Mesenchymal stem cell (in vitro differentiated cells and primary cell): ENCODE data around the gene SLC4A11.

ENCODE experiments used
- DNase-seq: peaks from one replicate; pipeline ENCODE4 v3.0.0-alpha.2; 2013
- H2AFZ ChIP-seq: one replicate; pipeline ENCODE4 v1.6.1; 2013; ENCODE audit warnings: low read depth, mild to moderate bottlenecking, control low read depth, inconsistent platforms, low read length, moderate library complexity
- H2AK5ac ChIP-seq: 2 replicates; pipeline ENCODE4 v1.6.1; 2013; ENCODE audit warnings: low read length, moderate library complexity, mild to moderate bottlenecking, inconsistent platforms; ENCODE audit not compliant: severe bottlenecking
- H2BK120ac ChIP-seq: one replicate; pipeline ENCODE4 v1.6.1; 2013; ENCODE audit warnings: low read depth, mild to moderate bottlenecking, inconsistent platforms, low read length, moderate library complexity
- H2BK12ac ChIP-seq, 2 experiments: one replicate each; pipeline ENCODE4 v1.6.1; 2013; ENCODE audit warnings: inconsistent platforms in 2 of 2, low read length in 2 of 2, mild to moderate bottlenecking in 2 of 2, moderate library complexity in 2 of 2, control low read depth in 1 of 2
- H2BK15ac ChIP-seq: one replicate; pipeline ENCODE4 v1.6.1; 2013; ENCODE audit warnings: mild to moderate bottlenecking, low read depth, inconsistent platforms; ENCODE audit not compliant: poor library complexity, severe bottlenecking
- H2BK5ac ChIP-seq: 2 replicates; pipeline ENCODE4 v1.6.1; 2013; ENCODE audit warnings: low read depth, mild to moderate bottlenecking, low read length, control low read depth, inconsistent platforms; ENCODE audit not compliant: poor library complexity, severe bottlenecking
- H3K14ac ChIP-seq, 2 experiments: one replicate each; pipeline ENCODE4 v1.6.1; 2013; ENCODE audit warnings: inconsistent platforms in 2 of 2, low read length in 2 of 2, control low read depth in 1 of 2, mild to moderate bottlenecking in 1 of 2, moderate library complexity in 1 of 2
- H3K18ac ChIP-seq, 2 experiments: one replicate each; pipeline ENCODE4 v1.6.1; 2013; ENCODE audit warnings: inconsistent platforms in 2 of 2, low read length in 2 of 2, control low read depth in 1 of 2, low read depth in 1 of 2, mild to moderate bottlenecking in 1 of 2
- H3K23ac ChIP-seq, 2 experiments: one replicate each; pipeline ENCODE4 v1.6.1; 2013; ENCODE audit warnings: inconsistent platforms in 2 of 2, low read length in 2 of 2, mild to moderate bottlenecking in 2 of 2, moderate library complexity in 2 of 2, control low read depth in 1 of 2
- H3K27ac ChIP-seq: 2 replicates; pipeline ENCODE4 v1.5.1; 2013; ENCODE audit warnings: mild to moderate bottlenecking, moderate library complexity, low read length, control low read depth, inconsistent platforms; ENCODE audit not compliant: poor library complexity, severe bottlenecking
- H3K27me3 ChIP-seq, 2 experiments: 2 replicates each; pipeline versions ENCODE4 v1.6.1 to v1.7.0; 2013; ENCODE audit warnings: low read length in 2 of 2, mild to moderate bottlenecking in 2 of 2, moderate library complexity in 2 of 2, control low read depth in 1 of 2, inconsistent platforms in 1 of 2; ENCODE audit not compliant: control insufficient read depth in 1 of 2, insufficient read depth in 1 of 2
- H3K36me3 ChIP-seq, 2 experiments: 2 replicates each; pipeline versions ENCODE4 v1.6.1 to v1.7.0; 2013; ENCODE audit warnings: low read length in 2 of 2, control low read depth in 1 of 2, inconsistent platforms in 1 of 2, low read depth in 1 of 2, mild to moderate bottlenecking in 1 of 2; ENCODE audit not compliant: insufficient read depth in 2 of 2, control insufficient read depth in 1 of 2
- H3K4ac ChIP-seq, 2 experiments: one replicate each; pipeline ENCODE4 v1.6.1; 2013; ENCODE audit warnings: inconsistent platforms in 2 of 2, low read length in 2 of 2, mild to moderate bottlenecking in 2 of 2, moderate library complexity in 2 of 2, control low read depth in 1 of 2, low read depth in 1 of 2
- H3K4me1 ChIP-seq: 2 replicates; pipeline ENCODE4 v1.6.1; 2013; ENCODE audit warnings: low read depth, low read length, control low read depth; ENCODE audit not compliant: control insufficient read depth, insufficient read depth
- H3K4me2 ChIP-seq: 2 replicates; pipeline ENCODE4 v1.6.1; 2013; ENCODE audit warnings: low read length, mild to moderate bottlenecking, inconsistent platforms; ENCODE audit not compliant: poor library complexity, severe bottlenecking
- H3K4me3 ChIP-seq, 2 experiments: 2 replicates each; pipeline versions ENCODE4 v1.5.1 to v1.7.0; 2013; ENCODE audit warnings: low read length in 2 of 2, mild to moderate bottlenecking in 2 of 2, control low read depth in 1 of 2, low read depth in 1 of 2; ENCODE audit not compliant: insufficient read depth in 1 of 2
- H3K79me1 ChIP-seq: replicated peaks from 2 replicates; pipeline ENCODE4 v1.6.1; 2013; ENCODE audit warnings: mild to moderate bottlenecking, control low read depth, low read length, inconsistent platforms; ENCODE audit not compliant: poor library complexity, severe bottlenecking
- H3K9ac ChIP-seq: 2 replicates; pipeline ENCODE4 v1.7.0; 2013; ENCODE audit warnings: mild to moderate bottlenecking, low read length, moderate library complexity
- H3K9me3 ChIP-seq: 2 replicates; pipeline ENCODE4 v1.7.0; 2013; ENCODE audit warnings: mild to moderate bottlenecking, low read length; ENCODE audit not compliant: control insufficient read depth
- H4K8ac ChIP-seq: one replicate; pipeline ENCODE4 v1.6.1; 2013; ENCODE audit warnings: inconsistent platforms, mild to moderate bottlenecking, low read length, moderate library complexity
- H4K91ac ChIP-seq: one replicate; pipeline ENCODE4 v1.6.1; 2013; ENCODE audit warnings: mild to moderate bottlenecking, low read length, inconsistent platforms
- WGBS: methylation state at CpG from one replicate; pipeline ENCODE4 v1.1.7; 2013; ENCODE audit warnings: mixed read lengths; 5-methylcytosine and 5-hydroxymethylcytosine counted together

The SLC4A11 gene

GRCh38 chr20:3180319-3180718, 58.7 kb downstream of the SLC4A11 start:
- H4K91ac ChIP-seq: no peak overlapping the region
- no peak overlapping the region for H2AK5ac ChIP-seq
- H3K4me3 ChIP-seq: no peak overlapping the region
- 38% methylated on average over 2 of the region's 4 CpGs for WGBS
- no peak overlapping the region for H2BK5ac ChIP-seq
- H2BK120ac ChIP-seq: no peak overlapping the region
- H2AFZ ChIP-seq: no peak overlapping the region
- H3K36me3 ChIP-seq: peaks cover 0 to 3% of the 10 kb centered on the region in 2 experiments
- no peaks in the 10 kb centered on the region for H3K4me1 ChIP-seq
- H3K9ac ChIP-seq: no peak overlapping the region
- no peaks in the 10 kb centered on the region for H3K27me3 ChIP-seq
- H2BK15ac ChIP-seq: no peak overlapping the region
- peaks cover 3% of the 10 kb centered on the region for H3K79me1 ChIP-seq
- H4K8ac ChIP-seq: no peak overlapping the region
- H3K27ac ChIP-seq: no peak overlapping the region
- DNase-seq: no peak
- H3K14ac ChIP-seq: no peak overlapping the region
- H2BK12ac ChIP-seq: no peak overlapping the region
- no peak overlapping the region for H3K4me2 ChIP-seq
- no peak overlapping the region for H3K18ac ChIP-seq
- no peaks in the 10 kb centered on the region for H3K9me3 ChIP-seq
- H3K23ac ChIP-seq: no peak overlapping the region
- no peak overlapping the region for H3K4ac ChIP-seq

GRCh38 chr20:3177746-3178485, 61.1 kb downstream of the SLC4A11 start:
- H3K18ac ChIP-seq: no peak overlapping the region
- H2BK5ac ChIP-seq: no peak overlapping the region
- no peak overlapping the region for H3K23ac ChIP-seq
- H3K9ac ChIP-seq: no peak overlapping the region
- H4K91ac ChIP-seq: no peak overlapping the region
- H3K4me2 ChIP-seq: no peak overlapping the region
- H3K14ac ChIP-seq: no peak overlapping the region
- H2BK120ac ChIP-seq: no peak overlapping the region
- no peak overlapping the region for H2BK12ac ChIP-seq
- DNase-seq: no peak
- H3K4ac ChIP-seq: no peak overlapping the region
- H2AFZ ChIP-seq: no peak overlapping the region
- peaks cover 5% of the 10 kb centered on the region for H3K4me1 ChIP-seq
- no peak overlapping the region for H4K8ac ChIP-seq
- no peaks in the 10 kb centered on the region for H3K27me3 ChIP-seq
- no peak overlapping the region for H2AK5ac ChIP-seq
- H2BK15ac ChIP-seq: no peak overlapping the region
- no peak overlapping the region for H3K27ac ChIP-seq
- 88% methylated on average over 7 of the region's 8 CpGs for WGBS
- peaks cover 0 to 3% of the 10 kb centered on the region in 2 experiments for H3K36me3 ChIP-seq
- no peak overlapping the region for H3K4me3 ChIP-seq
- no peaks in the 10 kb centered on the region for H3K9me3 ChIP-seq
- H3K79me1 ChIP-seq: peaks cover 11% of the 10 kb centered on the region
